WTC11 (cell line): ENCODE results near the gene GUCA2A. TPM values are rescaled to one million over a fixed set of nuclear protein-coding genes. Genes with fewer than 3 reads are reported as not detected.

ENCODE experiments used
- ATAC-seq: fragments of 200-7000 bp; cut with Tn5 transposase; 2 replicates; pipeline ENCODE4 v1.10.0; 2021; ENCODE audit warnings: mild to moderate bottlenecking, moderate library complexity
- CTCF ChIA-PET: fragments of 300-600 bp; sonication (Branson Sonifier 250); formaldehyde crosslinking; loops from one replicate; lab custom pipeline; 2021; ENCODE audit warnings: antibody characterized with exemption; lab: Charles Lee
- POLR2A ChIA-PET: fragments of 350-600 bp; sonication (Branson Sonifier 250); formaldehyde crosslinking; loops from one replicate; lab custom pipeline; 2021; ENCODE audit warnings: antibody characterized with exemption; lab: Charles Lee
- DNase-seq: peaks from one replicate; pipeline ENCODE4 v3.0.0; 2021; ENCODE audit warnings: low spot score
- H3K27ac Mint-ChIP-seq: 2 replicates; pipeline ENCODE4 v1.8.0; 2021; ENCODE audit warnings: mixed read lengths
- H3K27me3 Mint-ChIP-seq: 2 replicates; pipeline ENCODE4 v1.8.0; 2021; ENCODE audit warnings: low read depth, mild to moderate bottlenecking, moderate library complexity, mixed read lengths
- H3K36me3 Mint-ChIP-seq: 2 replicates; pipeline ENCODE4 v1.8.0; 2021; ENCODE audit warnings: mixed read lengths
- H3K4me1 Mint-ChIP-seq: 2 replicates; pipeline ENCODE4 v1.8.0; 2022; ENCODE audit warnings: mixed read lengths
- H3K4me3 Mint-ChIP-seq: 2 replicates; pipeline ENCODE4 v1.8.0; 2021; ENCODE audit warnings: mild to moderate bottlenecking, moderate library complexity, mixed read lengths
- H3K9me3 Mint-ChIP-seq: 2 replicates; pipeline ENCODE4 v1.8.0; 2021; ENCODE audit warnings: mixed read lengths
- AR ChIP-seq: fragments of 250-450 bp; sonication (Bioruptor Pico); IDR thresholded peaks from 2 replicates; pipeline ENCODE4 v1.9.0; 2021; ENCODE audit warnings: mild to moderate bottlenecking
- ATF1 ChIP-seq: sonication (generic); formaldehyde crosslinking; IDR thresholded peaks from 2 replicates; pipeline ENCODE4 v1.8.1; 2023; ENCODE audit warnings: mild to moderate bottlenecking, moderate library complexity, missing genetic modification reagents
- CBFB ChIP-seq: sonication (generic); formaldehyde crosslinking; IDR thresholded peaks from 2 replicates; pipeline ENCODE4 v1.8.1; 2022; ENCODE audit warnings: mild to moderate bottlenecking, low read depth, missing genetic modification reagents
- EMX1 ChIP-seq: fragments of 250-450 bp; sonication (Bioruptor Pico); IDR thresholded peaks from 2 replicates; pipeline ENCODE4 v1.8.0; 2021; ENCODE audit warnings: mild to moderate bottlenecking
- FOXJ3 ChIP-seq: sonication (generic); formaldehyde crosslinking; IDR thresholded peaks from 2 replicates; pipeline ENCODE4 v1.9.0; 2021; ENCODE audit warnings: missing genetic modification reagents, mild to moderate bottlenecking, borderline replicate concordance
- FOXP4 ChIP-seq: sonication (generic); formaldehyde crosslinking; IDR thresholded peaks from 2 replicates; pipeline ENCODE4 v1.8.0; 2022; ENCODE audit warnings: mild to moderate bottlenecking, missing genetic modification reagents
- HMGA2 ChIP-seq: fragments of 250-450 bp; sonication (Bioruptor Pico); IDR thresholded peaks from 2 replicates; pipeline ENCODE4 v1.4.0; 2021; ENCODE audit warnings: mild to moderate bottlenecking, moderate library complexity
- IRF1 ChIP-seq: sonication (generic); formaldehyde crosslinking; IDR thresholded peaks from 2 replicates; pipeline ENCODE4 v1.8.0; 2023; ENCODE audit warnings: missing genetic modification reagents
- JAZF1 ChIP-seq: fragments of 250-450 bp; sonication (Bioruptor Pico); IDR thresholded peaks from 2 replicates; pipeline ENCODE4 v1.9.0; 2021; ENCODE audit warnings: moderate library complexity, mild to moderate bottlenecking, inconsistent platforms
- NR1H2 ChIP-seq: sonication (generic); formaldehyde crosslinking; IDR thresholded peaks from 2 replicates; pipeline ENCODE4 v1.9.0; 2021; ENCODE audit warnings: mild to moderate bottlenecking, moderate library complexity, missing genetic modification reagents
- NR2C2 ChIP-seq: sonication (generic); formaldehyde crosslinking; IDR thresholded peaks from 2 replicates; pipeline ENCODE4 v1.8.0; 2022; ENCODE audit warnings: mild to moderate bottlenecking, missing genetic modification reagents
- PRDM15 ChIP-seq: sonication (generic); formaldehyde crosslinking; IDR thresholded peaks from 2 replicates; pipeline ENCODE4 v1.8.0; 2022; ENCODE audit warnings: missing genetic modification reagents
- PREB ChIP-seq: sonication (generic); formaldehyde crosslinking; IDR thresholded peaks from 2 replicates; pipeline ENCODE4 v1.8.1; 2022; ENCODE audit warnings: mild to moderate bottlenecking, missing genetic modification reagents, moderate library complexity, borderline replicate concordance
- SMAD3 ChIP-seq: sonication (generic); formaldehyde crosslinking; IDR thresholded peaks from 2 replicates; pipeline ENCODE4 v1.8.0; 2022; ENCODE audit warnings: missing genetic modification reagents, mild to moderate bottlenecking, borderline replicate concordance
- USF2 ChIP-seq: sonication (generic); formaldehyde crosslinking; IDR thresholded peaks from 2 replicates; pipeline ENCODE4 v1.8.1; 2023; ENCODE audit warnings: mild to moderate bottlenecking, missing genetic modification reagents, moderate library complexity
- ZBTB21 ChIP-seq: sonication (generic); formaldehyde crosslinking; IDR thresholded peaks from 2 replicates; pipeline ENCODE4 v1.8.1; 2023; ENCODE audit warnings: mild to moderate bottlenecking, missing genetic modification reagents, borderline replicate concordance
- ZNF423 ChIP-seq: fragments of 250-450 bp; sonication (Bioruptor Pico); IDR thresholded peaks from 2 replicates; pipeline ENCODE4 v2.1.2; 2022; ENCODE audit warnings: mild to moderate bottlenecking, moderate library complexity
- ZNF512 ChIP-seq: sonication (generic); formaldehyde crosslinking; IDR thresholded peaks from 2 replicates; pipeline ENCODE4 v1.8.1; 2022; ENCODE audit warnings: missing genetic modification reagents, borderline replicate concordance
- ZNF532 ChIP-seq: fragments of 250-450 bp; sonication (Bioruptor Pico); IDR thresholded peaks from 2 replicates; pipeline ENCODE4 v1.9.0; 2021; ENCODE audit warnings: mild to moderate bottlenecking, borderline replicate concordance
- total RNA-seq: library from RNA; stranded (reverse); gene quantifications from 3 replicates; pipeline ENCODE4 v1.2.3, GENCODE V29; 2021

The GUCA2A gene
- total RNA-seq, 1 experiment from 2014 or later: not detected

- TF ChIP-seq EMX1 (CRISPR knock-in tag) (no peak), ATF1 (no peak)
These were observed 2.4 kb downstream of the GUCA2A start (continued) for GRCh38 chr1:42162181-42162580.

- ATAC-seq: no peak
- Mint-ChIP-seq H3K9me3 (peaks cover 4% of the 10 kb centered on the region), H3K27ac (no peak overlapping the region), H3K27me3 (no peaks in the 10 kb centered on the region; the same call in 1 of the 2 replicates), H3K4me1 (no peaks in the 10 kb centered on the region), H3K4me3 (no peak overlapping the region), H3K36me3 (no peaks in the 10 kb centered on the region)
- CTCF ChIA-PET: interaction anchor here (0.5 to 1.7 kb wide), 8 partner anchors 10 to 453 kb away, joined by 3 to 22 read pairs (median 3); no protein-coding TSS in a partner anchor
- TF ChIP-seq SMAD3 (CRISPR knock-in tag) (no peak), CBFB (CRISPR knock-in tag) (no peak), PREB (CRISPR knock-in tag) (no peak), ATF1 (no peak), NR1H2 (CRISPR knock-in tag) (no peak), HMGA2 (no peak), PRDM15 (CRISPR knock-in tag) (no peak), ZNF512 (CRISPR knock-in tag) (no peak), FOXP4 (CRISPR knock-in tag) (no peak), JAZF1 (CRISPR knock-in tag) (no peak), ZNF532 (no peak), ZNF423 (no peak), FOXJ3 (CRISPR knock-in tag) (no peak), AR (CRISPR knock-in tag) (no peak), ZBTB21 (no peak), NR2C2 (CRISPR knock-in tag) (no peak), USF2 (CRISPR knock-in tag) (no peak), IRF1 (CRISPR knock-in tag) (no peak)
- no peak for DNase-seq
- POLR2A ChIA-PET: no interaction called here
These were observed 6.4 kb downstream of the GUCA2A start for GRCh38 chr1:42158189-42158588.
